C4-2B (cell line): ENCODE measurements around the gene SPOCK1.

Experiments
- H3K27ac ChIP-seq: fragments of 450-650 bp; 2 replicates; pipeline ENCODE4 v1.5.1; 2017
- CTCF ChIP-seq: fragments of 450-650 bp; conservative IDR thresholded peaks from 2 replicates; pipeline ENCODE4 v1.5.1; 2017; ENCODE audit warnings: mild to moderate bottlenecking
- ZFX ChIP-seq: fragments of 450-650 bp; IDR thresholded peaks from 2 replicates; pipeline ENCODE4 v1.6.1; 2017

SPOCK1 gene

GRCh38 chr5:137022043-137022442 lies 477.1 kb downstream of the SPOCK1 start:
- no peak for TF ChIP-seq ZFX
- TF ChIP-seq CTCF = no peak
- H3K27ac ChIP-seq = no peak overlapping the region

GRCh38 chr5:137019229-137019628 lies 479.9 kb downstream of the SPOCK1 start:
- no peak overlapping the region for H3K27ac ChIP-seq
- no peak for TF ChIP-seq ZFX
- TF ChIP-seq CTCF = no peak

GRCh38 chr5:137016783-137017324 lies 482.3 kb downstream of the SPOCK1 start:
- no peak overlapping the region for H3K27ac ChIP-seq
- peak; percentile 16; the same call in 1 of the 2 replicates for TF ChIP-seq CTCF
- TF ChIP-seq ZFX = no peak

- TF ChIP-seq CTCF (no peak), ZFX (no peak)
- no peak overlapping the region for H3K27ac ChIP-seq
Measured at GRCh38 chr5:137015540-137016116, 483.5 kb downstream of the SPOCK1 start.

- H3K27ac ChIP-seq = no peak overlapping the region
- no peak for TF ChIP-seq ZFX
- no peak for TF ChIP-seq CTCF
Measured at GRCh38 chr5:137014731-137015130, 484.4 kb downstream of the SPOCK1 start.

GRCh38 chr5:137010226-137010625 lies 488.9 kb downstream of the SPOCK1 start:
- no peak overlapping the region for H3K27ac ChIP-seq
- TF ChIP-seq ZFX = no peak
- TF ChIP-seq CTCF = no peak

GRCh38 chr5:137004279-137004678 lies 494.8 kb downstream of the SPOCK1 start:
- no peak overlapping the region for H3K27ac ChIP-seq

GRCh38 chr5:137001026-137001569 lies 498.0 kb downstream of the SPOCK1 start:
- TF ChIP-seq ZFX (no peak), CTCF (no peak)
- H3K27ac ChIP-seq = no peak overlapping the region

More at GRCh38 chr5:137004279-137004678, 494.8 kb downstream of the SPOCK1 start:
- TF ChIP-seq ZFX = no peak
